ENCODE data around the gene ABCG1. TPM values are rescaled to one million over a fixed set of nuclear protein-coding genes. Genes with fewer than 3 reads are reported as not detected.

ABCG1 gene
- total RNA-seq, 1 donor from 2014 or later = 11.1 TPM

- peak; percentile 68 for ATAC-seq
Observed at GRCh38 chr21:42258150-42258884, 39.4 kb downstream of the ABCG1 start.

GRCh38 chr21:42258885-42259407 lies 40.0 kb downstream of the ABCG1 start:
- ATAC-seq = peak; percentile 69
- peak; percentile 55 for DNase-seq
- intact Hi-C loops (cut with micrococcal nuclease) = loop anchor here (10.0 kb wide), 1 partner anchor 94 kb away; no protein-coding TSS in a partner anchor

More at GRCh38 chr21:42258150-42258884, 39.4 kb downstream of the ABCG1 start:
- peak; percentile 84 for DNase-seq
- intact Hi-C loops (cut with micrococcal nuclease) = loop anchor here (10.0 kb wide), 1 partner anchor 94 kb away; no protein-coding TSS in a partner anchor

GRCh38 chr21:42260121-42260520 lies 41.2 kb downstream of the ABCG1 start:
- ATAC-seq (no peak), DNase-seq (no peak)
- intact Hi-C loops (cut with micrococcal nuclease) = no loop called here

GRCh38 chr21:42261829-42262200 lies 42.9 kb downstream of the ABCG1 start:
- DNase-seq (no peak), ATAC-seq (no peak)
- intact Hi-C loops (cut with micrococcal nuclease) = no loop called here

- DNase-seq (peak; percentile 89), ATAC-seq (peak; percentile 81)
- intact Hi-C loops (cut with micrococcal nuclease) = no loop called here
Observed at GRCh38 chr21:42262831-42263231, 43.9 kb downstream of the ABCG1 start.

- intact Hi-C loops (cut with micrococcal nuclease) = no loop called here
- peak; percentile 23 for ATAC-seq
- DNase-seq = peak; percentile 52
Observed at GRCh38 chr21:42263591-42264131, 44.7 kb downstream of the ABCG1 start.

- DNase-seq (peak; percentile 7), ATAC-seq (no peak)
- intact Hi-C loops (cut with micrococcal nuclease) = no loop called here
Observed at GRCh38 chr21:42264245-42265195, 45.6 kb downstream of the ABCG1 start.

- ATAC-seq (no peak), DNase-seq (peak; percentile 23)
- intact Hi-C loops (cut with micrococcal nuclease) = no loop called here
Observed at GRCh38 chr21:42265231-42265812, 46.4 kb downstream of the ABCG1 start.

- ATAC-seq = no peak
Observed at GRCh38 chr21:42266971-42267556, 48.1 kb downstream of the ABCG1 start.

GRCh38 chr21:42269386-42269785 lies 50.4 kb downstream of the ABCG1 start:
- peak; percentile 6 for DNase-seq
- intact Hi-C loops (cut with micrococcal nuclease) = no loop called here
- ATAC-seq = no peak

More at GRCh38 chr21:42266971-42267556, 48.1 kb downstream of the ABCG1 start:
- DNase-seq = peak; percentile 16
- intact Hi-C loops (cut with micrococcal nuclease) = no loop called here

- no peak for ATAC-seq
- intact Hi-C loops (cut with micrococcal nuclease) = no loop called here
- peak; percentile 12 for DNase-seq
Observed at GRCh38 chr21:42271065-42271464, 52.1 kb downstream of the ABCG1 start.

- ATAC-seq = no peak
- intact Hi-C loops (cut with micrococcal nuclease) = no loop called here
- DNase-seq = peak; percentile 10
Observed at GRCh38 chr21:42272109-42272962, 53.4 kb downstream of the ABCG1 start.

- ATAC-seq = no peak
- intact Hi-C loops (cut with micrococcal nuclease) = no loop called here
- peak; percentile 24 for DNase-seq
Observed at GRCh38 chr21:42272984-42273600, 54.2 kb downstream of the ABCG1 start.

GRCh38 chr21:42276076-42276475 lies 57.1 kb downstream of the ABCG1 start:
- no peak for ATAC-seq
- intact Hi-C loops (cut with micrococcal nuclease) = no loop called here
- DNase-seq = no peak

GRCh38 chr21:42276526-42277154 lies 57.7 kb downstream of the ABCG1 start:
- ATAC-seq (no peak), DNase-seq (no peak)
- intact Hi-C loops (cut with micrococcal nuclease) = no loop called here

- intact Hi-C loops (cut with micrococcal nuclease) = no loop called here
- no peak for DNase-seq
- ATAC-seq = no peak
Observed at GRCh38 chr21:42277593-42277992, 58.7 kb downstream of the ABCG1 start.
